Activated CD4-positive, alpha-beta T cell treated with anti-CD3 and anti-CD28 coated beads, Interleukin-2, amount 50 U/mL, for 24 hours (primary cell): ENCODE results near the gene TMPRSS6.

ENCODE experiments used
- DNase-seq, 2 donors: peaks; one replicate each; pipeline ENCODE4 v3.0.0-alpha.2; 2020; ENCODE audit warnings: low read depth in 1 of 2, low spot score in 1 of 2

TMPRSS6 gene

DNA sequence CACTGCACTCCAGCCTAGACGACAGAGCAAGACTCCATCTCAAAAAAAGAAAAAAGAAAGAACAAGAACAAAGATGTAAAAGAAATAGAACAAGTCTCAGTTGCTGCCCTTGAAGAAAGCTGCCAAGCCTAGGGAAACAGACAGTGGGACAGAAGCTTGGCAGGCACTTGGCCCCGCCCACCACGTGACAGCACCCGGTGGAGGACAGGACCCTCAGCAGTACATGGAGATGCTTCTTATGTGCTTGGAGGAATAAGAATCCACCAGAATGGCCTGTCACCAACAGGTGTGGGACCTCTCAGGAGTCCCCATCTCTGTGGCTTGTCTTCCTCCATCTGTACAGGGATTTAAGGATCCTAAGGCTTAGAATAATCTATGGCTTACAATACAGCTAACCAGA lies 7.6 kb upstream of the TMPRSS6 start:
- DNase-seq: no peak

DNA sequence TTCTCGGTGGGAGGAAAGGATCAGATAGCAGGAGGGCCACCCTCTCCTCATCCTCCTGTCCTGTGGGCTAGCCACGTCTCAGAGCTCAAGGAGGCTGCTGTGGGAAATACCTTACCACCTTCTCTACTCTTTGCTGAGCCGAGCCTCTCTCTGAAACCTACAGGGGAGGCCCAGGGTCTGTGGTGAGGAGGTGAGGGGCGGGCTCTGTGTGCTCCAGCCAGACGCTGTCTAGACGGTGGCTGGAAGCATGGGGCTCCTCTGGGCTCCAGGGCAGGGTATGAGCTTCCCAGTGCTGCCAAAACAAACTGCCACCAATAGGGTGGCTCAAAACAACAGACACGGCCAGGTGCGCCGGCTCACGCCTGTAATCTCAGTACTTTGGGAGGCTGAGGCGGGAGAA lies 5.5 kb upstream of the TMPRSS6 start:
- no peak for DNase-seq

DNA sequence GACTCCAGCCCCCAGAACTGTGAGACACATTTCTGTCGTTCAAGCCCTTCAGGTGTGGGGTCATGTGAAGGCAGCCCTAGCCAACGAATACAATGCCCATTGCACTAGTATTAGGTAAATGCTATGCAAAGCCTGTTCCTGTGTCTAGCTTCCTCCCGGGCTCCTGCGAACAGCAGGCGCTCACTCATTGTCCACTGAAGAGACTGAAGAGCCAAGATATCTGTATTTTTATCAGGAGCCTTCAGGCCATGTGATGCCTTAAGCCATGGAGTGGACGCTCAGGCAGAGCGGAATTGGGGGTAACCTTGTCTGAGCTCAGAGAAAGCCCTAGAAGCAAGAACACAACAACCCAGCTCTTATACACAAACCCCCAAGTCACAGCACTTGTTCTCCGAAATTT lies 4.2 kb upstream of the TMPRSS6 start:
- DNase-seq: no peak

DNA sequence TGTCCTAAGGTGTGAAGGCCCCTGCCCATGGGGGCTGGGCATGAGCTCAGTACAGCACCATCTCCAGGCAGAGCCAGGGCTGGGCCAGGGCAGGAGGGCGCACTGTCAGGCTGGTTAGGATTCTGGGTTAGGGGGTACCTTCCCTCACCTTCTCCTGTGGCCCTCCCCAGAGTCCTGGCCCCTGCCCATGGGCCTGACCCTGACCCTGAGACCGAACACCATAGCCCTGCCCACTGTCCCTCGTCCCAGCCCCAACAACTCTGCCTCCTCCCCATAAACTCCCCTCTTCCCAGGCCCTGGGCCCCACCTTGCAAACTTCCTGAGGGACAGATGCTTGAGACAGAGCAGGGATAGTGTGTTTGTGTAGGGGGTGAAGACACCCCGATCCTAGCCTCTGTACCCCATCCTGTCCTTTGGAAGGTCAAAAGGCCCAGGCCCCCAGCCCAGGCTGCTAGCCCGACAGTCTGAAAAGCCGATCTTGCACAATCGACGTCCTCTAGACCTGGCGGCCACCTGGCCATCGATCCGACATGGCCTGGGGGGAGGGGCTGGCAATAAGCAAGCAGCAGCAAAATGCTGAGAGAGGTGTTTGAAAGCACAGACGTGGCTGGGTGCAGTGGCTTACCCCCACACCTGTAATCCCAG lies 2.7 kb upstream of the TMPRSS6 start:
- DNase-seq: no peak

DNA sequence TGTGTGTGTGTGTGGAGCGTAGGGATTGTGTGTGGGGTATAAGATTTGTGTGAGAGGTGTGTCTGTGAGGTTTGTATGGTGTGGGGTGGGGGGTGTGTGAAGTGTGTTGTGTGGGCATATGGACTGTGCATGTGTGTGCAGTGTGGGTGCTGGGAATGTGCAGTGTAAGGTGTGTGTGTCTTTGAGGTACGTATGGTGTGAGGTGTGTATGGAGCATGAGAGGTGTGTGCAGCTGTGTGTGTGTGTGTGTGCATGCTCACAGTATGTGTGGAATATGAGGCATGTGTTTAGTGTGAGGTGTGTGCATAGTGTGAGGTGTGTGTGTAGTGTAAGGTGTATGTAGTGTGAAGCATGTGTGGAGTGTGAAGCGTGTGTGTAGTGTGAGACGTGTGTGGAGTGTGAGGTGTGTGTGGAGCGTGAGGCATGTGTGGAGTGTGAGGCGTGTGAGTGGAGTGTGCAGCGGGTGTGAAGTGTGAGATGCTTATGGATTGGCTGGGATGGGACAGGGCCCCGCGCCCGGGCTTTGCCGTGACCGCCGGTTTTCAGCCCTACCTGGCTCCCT lies 1.7 kb upstream of the TMPRSS6 start:
- DNase-seq: no peak

DNA sequence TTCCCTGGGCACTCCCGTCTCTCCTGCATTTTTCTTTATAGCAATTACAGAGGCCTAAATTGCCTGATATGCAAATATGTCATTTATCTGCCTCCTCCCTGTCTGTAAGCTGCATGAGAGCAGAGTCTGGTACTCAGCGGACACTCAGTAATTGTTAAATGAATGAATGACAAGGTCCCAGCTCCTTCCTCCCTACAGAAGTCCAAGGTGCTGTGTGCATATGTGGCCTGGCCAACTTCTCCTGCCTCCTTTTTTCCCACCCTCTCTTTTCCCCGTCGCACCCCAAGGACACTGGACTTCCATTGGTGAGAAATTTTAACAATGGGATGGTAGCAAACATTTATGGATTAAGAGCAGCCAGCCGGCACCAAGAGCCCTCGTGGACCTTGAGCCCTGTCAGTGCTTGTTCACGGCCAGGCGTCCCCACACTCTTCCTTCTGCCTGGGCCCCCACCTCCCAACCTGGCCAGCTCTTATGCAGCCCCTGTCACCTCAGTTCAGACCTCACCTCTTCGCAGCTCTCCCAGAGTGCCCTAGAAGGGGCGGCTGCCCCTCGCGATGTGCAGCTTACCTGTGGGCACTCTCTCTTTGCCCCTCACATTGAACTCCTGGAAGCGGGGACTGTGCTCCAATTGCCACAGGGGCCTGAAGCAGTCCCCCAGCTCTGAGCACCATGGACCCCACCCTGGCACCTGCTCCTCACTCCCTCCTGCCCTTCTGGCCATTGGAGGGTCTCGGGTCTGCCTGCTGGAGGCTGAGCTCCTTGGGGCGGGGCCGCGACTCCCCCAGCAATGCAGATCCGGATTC lies 1.5 kb downstream of the TMPRSS6 start:
- no peak for DNase-seq

DNA sequence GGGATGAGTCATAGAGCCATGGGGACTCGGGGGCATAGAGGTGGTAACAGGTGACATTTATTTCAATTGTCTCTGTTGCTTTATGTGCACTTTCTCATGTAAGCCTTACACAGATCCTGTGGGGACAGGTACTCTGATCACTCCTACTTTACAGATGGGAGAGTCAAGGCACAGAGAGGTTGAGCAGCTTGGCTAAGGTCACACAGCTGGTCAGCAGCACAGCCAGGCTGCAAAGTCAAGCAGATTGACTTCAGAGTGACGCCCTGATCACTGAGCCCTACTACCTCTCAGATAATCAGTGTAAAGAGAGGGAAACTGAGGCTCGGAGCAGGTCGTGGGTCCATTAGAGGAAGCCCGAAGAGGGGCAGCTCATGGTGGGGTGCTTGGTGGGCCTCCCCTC lies 3.5 kb downstream of the TMPRSS6 start:
- DNase-seq: no peak

DNA sequence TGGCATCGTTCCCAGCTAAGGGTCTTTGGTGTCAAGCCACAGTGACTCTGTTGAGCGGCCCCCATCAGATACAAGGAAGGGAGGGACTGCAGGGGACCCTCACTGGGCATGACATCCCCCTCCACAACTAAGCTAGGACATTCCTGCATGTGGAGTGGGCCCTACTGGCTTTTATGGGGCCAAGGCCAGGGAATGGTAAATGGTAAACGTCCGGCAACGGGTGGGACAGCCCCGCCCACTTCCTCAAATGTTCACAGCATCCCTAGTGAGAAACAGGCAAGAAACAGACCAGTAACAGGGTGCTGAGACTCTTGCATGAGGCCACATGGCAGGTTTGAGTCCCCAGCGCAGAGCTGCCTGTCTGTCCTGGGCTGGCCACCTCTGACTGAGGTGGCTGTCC lies 4.4 kb downstream of the TMPRSS6 start:
- DNase-seq: no peak

DNA sequence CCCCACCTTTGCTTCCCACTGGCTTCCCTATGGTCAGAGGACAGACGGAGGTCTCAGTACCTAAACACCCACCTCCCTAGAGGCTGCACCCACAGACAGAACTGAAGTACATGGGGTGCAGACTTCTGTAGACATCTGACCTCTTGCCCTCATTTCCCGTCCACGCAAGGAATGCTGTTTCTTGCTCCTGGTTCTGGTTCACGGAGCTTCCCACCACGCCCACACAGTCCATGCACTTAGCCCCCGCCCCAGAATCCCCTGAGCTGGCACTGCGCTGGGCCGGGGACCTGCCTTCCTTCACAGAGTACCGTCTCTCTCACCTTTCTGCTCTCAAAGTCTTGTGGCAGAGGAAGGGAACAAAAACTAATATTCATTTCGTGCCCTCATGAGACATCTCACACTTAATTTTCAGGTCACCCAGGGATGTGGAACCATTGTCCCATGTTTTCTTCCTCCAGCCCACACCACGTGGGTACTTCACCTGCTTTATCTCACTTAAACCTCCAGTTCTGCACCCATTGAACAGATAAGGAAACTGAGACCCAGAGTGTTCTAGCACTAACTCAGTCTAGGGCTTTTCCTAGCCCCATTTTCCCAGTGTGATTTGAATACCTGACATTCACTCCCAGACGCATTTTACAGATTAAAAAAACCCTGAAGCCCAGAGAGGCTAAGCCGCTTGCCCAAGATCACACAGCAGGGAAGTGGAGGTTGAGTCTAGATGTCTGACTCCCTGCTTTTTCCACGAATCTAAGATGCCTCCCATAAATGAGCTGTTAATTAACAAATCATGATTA lies 5.7 kb downstream of the TMPRSS6 start:
- DNase-seq: no peak

DNA sequence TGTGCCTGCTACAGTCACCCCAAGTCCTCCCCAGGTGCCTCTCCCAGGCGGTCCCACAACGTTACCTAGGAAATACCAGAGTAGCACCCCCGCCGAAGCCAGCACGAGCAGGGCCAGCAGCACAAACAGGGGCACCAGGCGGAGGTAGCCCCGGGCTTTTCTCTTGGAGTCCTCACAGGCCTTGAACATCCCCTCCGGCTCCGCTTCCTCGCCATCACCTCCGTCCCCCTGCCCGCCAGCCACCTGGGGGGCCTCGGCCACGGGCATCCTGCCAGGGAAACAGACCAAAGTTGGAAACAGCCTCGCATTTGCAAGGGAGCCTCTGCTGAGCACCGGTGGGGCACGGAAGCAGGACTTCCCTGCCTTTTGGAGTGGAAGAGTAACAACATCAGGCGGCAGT lies 6.4 kb downstream of the TMPRSS6 start:
- no peak for DNase-seq

DNA sequence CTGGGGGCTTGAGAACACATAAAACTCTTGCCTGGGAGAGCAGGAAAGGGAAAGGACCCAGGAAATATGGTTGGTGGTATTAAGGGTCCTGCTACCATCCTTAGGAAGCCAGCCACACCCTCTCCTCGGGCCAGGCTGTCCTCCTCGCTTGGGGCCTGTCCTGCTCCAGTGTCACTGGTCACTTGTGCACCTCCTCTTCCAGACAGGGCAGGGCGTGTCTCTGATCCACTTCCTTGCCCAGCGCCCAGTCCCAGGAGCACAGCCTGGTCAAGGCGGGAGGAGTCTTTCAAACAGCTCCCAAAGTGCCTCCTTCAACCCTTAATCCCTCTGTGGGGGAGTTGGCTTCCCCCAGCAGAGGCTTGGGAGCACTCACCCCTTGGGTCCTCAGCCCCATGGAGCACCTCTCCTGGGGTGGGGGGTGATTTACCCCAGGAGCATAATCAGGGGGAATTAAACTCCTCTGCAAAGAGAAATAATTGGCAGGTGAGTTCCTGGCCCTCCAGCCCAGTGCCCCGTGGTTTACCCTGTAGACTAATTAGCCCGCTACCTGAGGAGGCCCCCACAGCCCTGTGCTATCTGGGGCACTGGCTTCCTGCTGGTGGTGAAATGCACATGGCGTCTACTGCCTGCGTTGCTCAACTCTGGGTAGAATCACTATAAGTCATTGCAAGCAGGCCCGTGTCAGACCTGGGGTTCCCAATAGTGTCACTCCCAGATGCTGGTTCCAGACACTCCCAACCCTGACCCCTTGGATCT lies 8.0 kb downstream of the TMPRSS6 start:
- DNase-seq: no peak

DNA sequence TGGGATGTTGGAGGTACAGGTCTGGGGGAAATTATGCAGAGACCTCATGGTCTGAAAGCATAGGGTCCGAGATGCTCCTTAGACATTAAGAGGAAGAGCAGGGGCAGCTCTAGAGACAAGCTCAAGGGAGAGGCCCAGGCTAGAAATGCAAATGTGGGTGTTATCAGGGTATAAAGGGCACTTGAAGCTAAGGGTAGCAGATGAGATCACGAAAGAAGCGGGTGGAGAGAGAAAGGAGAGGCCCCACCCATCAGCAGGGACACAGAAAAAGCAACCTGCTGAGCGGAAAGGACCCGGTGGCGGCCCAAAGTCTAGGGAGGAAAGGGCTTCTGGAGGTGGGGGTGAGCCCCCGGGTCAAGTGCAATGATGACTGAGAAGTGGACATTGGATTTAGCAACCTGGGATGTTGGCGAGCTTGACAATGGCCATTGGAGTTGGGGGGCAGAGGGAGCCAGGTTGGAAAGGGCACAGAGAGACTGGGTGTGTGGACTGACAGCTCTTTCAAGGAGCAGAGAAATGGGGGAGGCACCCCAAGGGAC lies 8.9 kb downstream of the TMPRSS6 start:
- no peak for DNase-seq

DNA sequence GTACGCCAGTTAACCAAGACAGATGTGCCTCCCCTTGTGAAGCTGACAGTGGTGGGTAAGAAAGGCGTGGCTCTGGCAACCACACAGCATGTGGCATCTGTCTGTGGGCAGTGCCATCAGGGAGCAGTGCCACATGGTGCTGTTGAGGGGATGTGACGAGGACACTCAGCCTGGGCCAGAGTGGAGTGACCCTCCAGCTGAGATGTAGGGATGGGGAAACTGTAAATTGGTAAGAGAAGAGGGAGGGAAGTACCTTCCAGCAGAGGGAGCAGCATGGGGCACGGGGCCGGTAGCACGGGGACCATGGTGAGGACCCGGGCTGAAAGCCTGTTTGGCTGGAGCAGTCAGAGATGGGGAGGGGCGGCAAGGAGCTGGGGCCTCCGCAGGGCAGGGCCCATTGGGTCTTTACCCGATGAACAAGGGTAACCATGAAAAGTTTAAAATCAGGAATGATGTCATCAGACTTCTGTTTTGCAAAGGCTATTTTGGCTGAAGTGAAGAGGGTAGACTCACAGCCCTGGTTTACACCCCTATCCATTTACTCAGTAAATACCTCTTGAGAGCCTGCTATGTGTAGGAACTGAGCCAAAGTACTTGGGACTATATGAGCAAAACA lies 10.4 kb downstream of the TMPRSS6 start:
- no peak for DNase-seq

DNA sequence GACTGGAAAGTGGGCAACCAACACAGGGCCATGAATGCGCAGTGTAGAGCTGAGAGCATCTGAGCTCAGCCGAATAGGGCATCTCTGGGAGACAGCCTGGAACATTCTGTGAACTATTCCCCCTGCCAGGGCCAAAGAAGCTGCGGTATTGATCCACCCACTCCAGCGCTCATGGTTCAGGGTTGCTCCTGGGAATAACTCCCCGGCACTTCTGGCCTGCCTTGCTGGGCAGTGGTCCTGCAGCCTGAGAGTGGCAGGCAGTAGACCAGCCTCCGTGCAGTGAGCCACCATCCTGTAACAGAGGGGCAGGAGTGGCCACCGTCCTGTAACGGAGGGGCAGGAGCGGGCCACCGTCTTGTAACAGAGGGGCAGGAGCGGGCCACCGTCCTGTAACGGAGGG lies 12.2 kb downstream of the TMPRSS6 start:
- DNase-seq: no peak

DNA sequence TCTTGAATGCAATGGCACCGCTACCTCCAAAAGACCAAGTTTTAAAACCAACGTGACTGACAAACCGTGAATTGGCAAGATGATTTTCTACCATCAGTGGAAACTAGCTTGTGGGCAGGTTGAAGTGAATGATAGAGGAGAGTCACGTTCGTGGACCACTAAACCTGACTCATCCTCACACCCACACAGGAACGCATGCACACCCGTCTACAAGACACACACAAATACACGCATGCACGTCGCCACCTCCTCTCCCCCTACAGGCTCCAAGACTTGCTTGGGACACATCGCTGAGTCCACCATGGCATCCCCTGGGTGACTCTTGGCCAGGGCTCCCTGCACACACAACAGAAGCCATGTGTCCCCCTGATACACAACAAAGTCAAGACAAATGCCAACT lies 14.4 kb downstream of the TMPRSS6 start:
- DNase-seq: peak; percentile 40 to 72

DNA sequence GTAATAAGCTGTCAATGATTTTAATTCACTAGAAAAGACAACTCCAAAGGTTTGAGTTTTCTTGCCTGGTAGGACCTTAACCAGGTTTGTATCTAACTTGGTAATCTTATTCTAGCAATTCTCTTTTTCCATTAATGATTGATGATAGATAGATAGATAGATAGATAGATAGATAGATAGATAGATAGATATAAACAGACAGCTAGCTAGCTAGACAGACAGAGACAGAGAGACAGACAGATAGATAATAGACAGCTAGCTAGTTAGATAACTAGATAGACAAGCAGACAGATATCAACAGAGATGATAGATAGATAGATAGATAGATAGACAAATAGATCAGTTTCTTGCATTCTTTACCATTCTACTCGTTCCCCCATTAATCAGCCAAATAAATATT lies 15.3 kb downstream of the TMPRSS6 start:
- DNase-seq: no peak

DNA sequence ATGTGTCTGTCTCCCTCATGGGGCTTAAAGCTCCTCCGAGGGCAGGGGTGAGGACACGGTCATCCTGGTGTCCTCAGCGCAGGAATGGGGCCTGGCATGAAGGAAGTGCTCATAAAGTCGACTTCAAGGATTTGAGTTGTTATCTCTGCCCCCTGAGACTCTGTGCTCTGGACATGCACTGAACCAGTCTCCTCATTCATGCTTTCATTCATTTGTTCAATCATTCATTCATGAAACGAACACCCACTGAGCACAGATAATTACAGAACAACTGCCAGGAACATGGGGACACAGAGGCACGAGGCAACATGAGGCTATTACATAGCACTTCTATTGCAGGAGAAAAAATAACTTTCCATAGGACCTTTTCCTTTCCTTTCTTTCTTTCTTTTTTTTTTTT lies 16.5 kb downstream of the TMPRSS6 start:
- no peak for DNase-seq

DNA sequence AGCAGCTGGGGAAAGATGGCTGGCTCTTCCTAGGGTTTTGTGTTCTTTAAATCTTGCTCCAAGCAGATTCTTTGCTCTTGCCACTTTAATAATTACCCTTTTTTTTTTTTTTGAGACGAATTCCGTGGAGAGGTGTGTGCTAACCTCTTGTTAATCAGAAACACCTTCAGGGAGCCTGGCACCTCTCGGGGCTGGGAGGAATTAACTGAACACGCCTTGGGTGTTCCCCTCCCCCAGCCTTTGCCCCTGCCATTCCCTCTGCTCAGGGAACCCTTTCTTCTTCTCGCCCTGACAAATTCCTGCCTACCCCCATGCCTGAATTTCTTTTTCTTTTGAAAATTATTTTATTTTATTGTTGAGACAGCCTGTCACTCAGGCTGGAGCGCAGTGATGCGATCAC lies 17.5 kb downstream of the TMPRSS6 start:
- no peak for DNase-seq

DNA sequence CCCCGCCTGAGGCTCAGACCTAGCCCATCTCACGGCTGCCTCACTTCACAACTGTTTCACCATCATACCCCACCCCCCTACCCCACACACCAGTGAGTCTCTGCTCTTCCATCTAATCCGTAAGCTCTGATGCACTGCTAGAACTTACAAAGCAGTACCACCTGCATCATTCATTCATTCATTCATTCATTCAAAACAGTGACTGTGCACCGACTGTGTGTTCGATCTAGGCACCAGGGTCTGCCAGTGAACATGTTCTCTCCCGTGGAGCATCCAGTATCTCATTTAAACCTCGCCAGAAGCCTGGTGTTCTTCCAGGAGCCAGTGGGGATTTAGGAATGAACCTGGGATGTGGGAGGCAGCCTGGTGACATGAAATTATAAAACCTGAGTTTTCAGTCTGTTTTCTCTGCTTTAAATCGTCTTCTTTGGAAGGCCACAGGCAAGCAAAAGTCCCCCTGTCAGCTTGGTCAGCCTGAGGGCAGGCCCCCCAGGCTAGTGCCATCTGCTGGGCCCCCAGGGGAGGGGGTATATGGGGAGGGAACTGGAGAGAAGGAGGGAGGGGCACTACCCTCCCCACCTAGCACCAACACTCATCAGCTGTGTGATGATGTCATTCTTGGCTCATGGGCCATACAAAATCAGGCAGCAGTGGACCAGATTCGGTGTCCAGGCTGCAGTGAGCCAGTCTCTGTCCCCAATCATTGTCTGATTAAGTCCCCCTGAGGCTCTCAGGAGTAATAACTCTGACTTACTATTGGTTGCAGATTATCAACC lies 18.4 kb downstream of the TMPRSS6 start:
- DNase-seq: no peak

DNA sequence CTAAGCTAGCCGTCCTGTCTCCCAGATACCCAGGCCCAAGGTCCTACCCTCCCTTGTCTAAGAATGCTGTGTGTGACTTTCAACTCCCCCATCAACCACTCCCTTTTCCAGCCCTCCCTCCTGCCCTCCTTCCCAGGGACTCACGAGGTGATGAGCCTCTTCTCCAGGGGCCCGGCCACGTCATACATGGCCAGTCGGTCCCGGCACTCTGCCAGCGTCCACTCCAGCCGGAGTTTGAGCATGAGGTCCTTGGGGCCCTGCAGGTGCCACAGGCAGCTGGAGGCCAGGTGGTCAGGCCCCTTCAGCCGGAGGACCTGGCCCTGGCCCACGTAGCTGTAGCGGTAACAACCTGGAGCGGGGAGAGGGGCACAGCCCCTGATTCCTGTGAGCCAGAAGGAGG lies 20.1 kb downstream of the TMPRSS6 start:
- DNase-seq: no peak
